MG63 (cell line): ENCODE measurements around the gene STAC3. TPM values are rescaled to one million over a fixed set of nuclear protein-coding genes. Genes with fewer than 3 reads are reported as not detected.

ENCODE experiments used
- DNase-seq: peaks from one replicate; pipeline ENCODE4 v3.0.0-alpha.2; 2020
- H3K27me3 ChIP-seq: fragments of 250-450 bp; sonication (Bioruptor Pico); 2 replicates; pipeline ENCODE4 v1.5.1; 2020; ENCODE audit warnings: mild to moderate bottlenecking, moderate library complexity
- H3K36me3 ChIP-seq: fragments of 250-450 bp; sonication (Bioruptor Pico); 2 replicates; pipeline ENCODE4 v1.5.1; 2020; ENCODE audit warnings: mild to moderate bottlenecking, moderate library complexity
- H3K4me3 ChIP-seq: fragments of 250-450 bp; sonication (Bioruptor Pico); 2 replicates; pipeline ENCODE4 v1.5.1; 2020; ENCODE audit warnings: mild to moderate bottlenecking, moderate library complexity
- H3K9me3 ChIP-seq: fragments of 250-450 bp; sonication (Bioruptor Pico); 2 replicates; pipeline ENCODE4 v1.5.1; 2020; ENCODE audit warnings: mild to moderate bottlenecking, moderate library complexity
- total RNA-seq: library from RNA; depleted of rRNA; stranded (reverse); fragments of >200 nt; shearing (Covaris generic); gene quantifications from 2 replicates; pipeline ENCODE4 v1.2.3, GENCODE V29; 2014; ENCODE audit warnings: low replicate concordance

Gene STAC3
- total RNA-seq, 1 experiment from 2014 or later = 0.86 TPM

- H3K36me3 ChIP-seq = no peaks in the 10 kb centered on the region
- peak overlapping the region; percentile 61 for H3K4me3 ChIP-seq
- no peaks in the 10 kb centered on the region for H3K9me3 ChIP-seq
- no peaks in the 10 kb centered on the region for H3K27me3 ChIP-seq
- DNase-seq = peak; percentile 48
Observed at GRCh38 chr12:57240066-57240921, 10.7 kb downstream of the STAC3 start.

DNA sequence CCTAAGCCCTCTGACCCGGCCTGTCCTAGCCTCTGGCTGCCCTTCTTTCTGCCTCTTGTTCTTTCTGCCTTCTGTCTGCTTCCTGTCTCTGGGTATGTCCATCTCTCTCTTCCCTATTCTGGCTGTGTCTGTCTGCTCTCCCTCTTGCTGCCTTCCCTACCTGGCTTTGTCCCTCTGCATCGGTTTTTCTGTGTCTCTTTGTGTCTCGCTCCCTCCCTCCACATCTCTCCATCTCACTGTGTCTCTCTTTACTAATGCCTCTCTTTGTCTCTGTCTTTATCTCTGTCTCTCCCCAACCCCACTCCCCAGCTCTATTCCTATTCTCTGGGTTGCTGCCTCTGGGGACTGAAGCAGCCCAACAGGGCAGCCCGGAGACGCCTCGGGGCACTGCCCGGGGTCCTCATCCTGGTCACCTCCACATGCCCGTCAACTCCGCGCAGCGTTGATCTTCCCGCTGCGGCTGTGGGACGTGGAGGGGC is 11.4 kb downstream of the STAC3 start:
- Histone ChIP-seq H3K27me3 (no peaks in the 10 kb centered on the region), H3K4me3 (peak overlapping the region; percentile 61), H3K9me3 (no peaks in the 10 kb centered on the region), H3K36me3 (peaks cover 2% of the 10 kb centered on the region)
- no peak for DNase-seq

GRCh38 chr12:57238854-57239554 is 12.0 kb downstream of the STAC3 start:
- H3K36me3 ChIP-seq = peaks cover 8% of the 10 kb centered on the region
- H3K4me3 ChIP-seq = peak overlapping the region; percentile 61
- DNase-seq = peak; percentile 86
- no peaks in the 10 kb centered on the region for H3K9me3 ChIP-seq
- no peaks in the 10 kb centered on the region for H3K27me3 ChIP-seq

- no peak for DNase-seq
- Histone ChIP-seq H3K4me3 (peak overlapping the region; percentile 61), H3K9me3 (no peaks in the 10 kb centered on the region), H3K36me3 (peaks cover 16% of the 10 kb centered on the region), H3K27me3 (no peaks in the 10 kb centered on the region)
Observed at GRCh38 chr12:57237932-57238853, 12.8 kb downstream of the STAC3 start.

- no peaks in the 10 kb centered on the region for H3K27me3 ChIP-seq
- no peak overlapping the region for H3K4me3 ChIP-seq
- no peak for DNase-seq
- H3K9me3 ChIP-seq = no peaks in the 10 kb centered on the region
- H3K36me3 ChIP-seq = peaks cover 22% of the 10 kb centered on the region
Observed at GRCh38 chr12:57237596-57237931, 13.4 kb downstream of the STAC3 start.

DNA sequence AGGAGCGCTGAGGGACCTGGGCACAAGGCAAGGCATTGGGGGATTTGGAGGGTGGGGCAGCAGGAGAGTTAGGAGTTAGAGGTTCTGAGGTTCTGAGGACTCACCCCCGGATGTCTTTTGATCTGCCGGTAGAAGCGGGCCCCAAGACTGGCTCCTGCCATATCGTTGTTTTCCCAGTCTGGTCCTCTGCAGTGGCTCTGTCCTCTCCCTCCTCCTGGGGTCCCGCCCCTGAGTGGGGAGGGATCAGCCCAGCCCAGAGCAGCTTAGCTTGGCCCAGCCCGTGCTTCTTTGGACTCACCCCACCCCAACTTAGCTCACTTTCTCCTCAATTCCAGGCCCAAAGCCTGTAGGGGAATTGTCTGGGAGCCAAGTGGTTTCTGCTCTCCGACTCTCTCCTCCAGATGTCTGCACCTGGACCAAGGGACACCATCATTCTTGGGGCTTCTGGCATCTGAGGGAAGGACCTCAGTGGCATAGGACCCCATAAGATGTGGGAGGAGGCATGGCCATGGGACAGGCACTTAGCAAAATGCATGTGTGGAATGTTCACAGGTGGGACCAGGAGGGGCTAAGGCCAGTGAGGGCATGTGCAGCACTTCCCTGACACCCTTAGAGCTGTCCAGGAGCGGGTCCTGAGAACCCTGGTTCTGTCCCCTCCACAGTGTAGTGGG is 13.9 kb downstream of the STAC3 start:
- no peaks in the 10 kb centered on the region for H3K9me3 ChIP-seq
- H3K36me3 ChIP-seq = peaks cover 27% of the 10 kb centered on the region
- H3K4me3 ChIP-seq = no peak overlapping the region
- no peaks in the 10 kb centered on the region for H3K27me3 ChIP-seq
- peak; percentile 61 for DNase-seq

- no peaks in the 10 kb centered on the region for H3K9me3 ChIP-seq
- no peak overlapping the region for H3K4me3 ChIP-seq
- H3K27me3 ChIP-seq = no peaks in the 10 kb centered on the region
- DNase-seq = no peak
- peaks cover 34% of the 10 kb centered on the region for H3K36me3 ChIP-seq
Observed at GRCh38 chr12:57236201-57236924, 14.6 kb downstream of the STAC3 start.

DNA sequence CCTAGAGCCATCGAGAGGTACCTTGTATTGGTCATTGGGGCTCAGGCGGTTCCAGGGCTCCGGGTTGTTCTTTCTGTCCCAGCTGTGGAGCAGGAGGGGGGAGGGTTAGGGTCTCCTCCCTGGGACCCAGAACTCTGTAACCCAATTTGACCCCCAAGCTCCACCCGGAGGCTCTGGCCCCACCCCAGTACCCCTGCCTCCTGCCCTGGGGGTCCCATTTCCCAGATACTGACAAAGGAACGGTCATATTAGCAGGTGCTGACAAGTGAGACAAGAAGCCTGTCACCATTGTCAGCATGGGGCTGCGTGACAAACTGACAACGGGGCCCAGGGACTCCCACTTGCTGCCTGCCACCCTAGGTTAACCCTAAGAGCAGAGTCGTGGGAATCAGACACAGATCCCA is 15.3 kb downstream of the STAC3 start:
- H3K9me3 ChIP-seq = no peaks in the 10 kb centered on the region
- no peaks in the 10 kb centered on the region for H3K27me3 ChIP-seq
- H3K4me3 ChIP-seq = no peak overlapping the region
- H3K36me3 ChIP-seq = peaks cover 41% of the 10 kb centered on the region
- DNase-seq = no peak

GRCh38 chr12:57235017-57235727 is 15.8 kb downstream of the STAC3 start:
- Histone ChIP-seq H3K9me3 (no peaks in the 10 kb centered on the region), H3K4me3 (no peak overlapping the region), H3K27me3 (no peaks in the 10 kb centered on the region), H3K36me3 (peaks cover 46% of the 10 kb centered on the region)
- no peak for DNase-seq

DNA sequence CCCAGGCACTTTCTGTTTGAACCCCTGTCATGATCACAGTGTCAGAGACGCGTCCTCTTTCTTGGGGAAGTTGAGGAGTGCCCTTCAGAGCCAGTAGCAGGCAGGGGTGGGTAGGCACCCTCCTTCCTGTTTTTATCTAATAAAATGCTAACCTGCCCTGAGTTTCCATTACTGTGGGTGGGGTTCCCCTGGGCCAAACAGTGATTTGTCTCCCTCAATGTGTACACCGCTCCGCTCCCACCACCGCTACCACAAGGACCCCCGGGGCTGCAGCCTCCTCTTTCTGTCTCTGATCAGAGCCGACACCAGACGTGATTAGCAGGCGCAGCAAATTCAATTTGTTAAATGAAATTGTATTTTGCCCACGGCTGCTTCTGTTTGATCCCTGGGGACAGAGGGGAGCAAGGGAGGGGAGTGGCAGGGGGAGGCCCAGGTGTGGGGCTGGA is 16.4 kb downstream of the STAC3 start:
- H3K36me3 ChIP-seq = peaks cover 46% of the 10 kb centered on the region
- no peak for DNase-seq
- H3K27me3 ChIP-seq = no peaks in the 10 kb centered on the region
- H3K4me3 ChIP-seq = no peak overlapping the region
- no peaks in the 10 kb centered on the region for H3K9me3 ChIP-seq

DNA sequence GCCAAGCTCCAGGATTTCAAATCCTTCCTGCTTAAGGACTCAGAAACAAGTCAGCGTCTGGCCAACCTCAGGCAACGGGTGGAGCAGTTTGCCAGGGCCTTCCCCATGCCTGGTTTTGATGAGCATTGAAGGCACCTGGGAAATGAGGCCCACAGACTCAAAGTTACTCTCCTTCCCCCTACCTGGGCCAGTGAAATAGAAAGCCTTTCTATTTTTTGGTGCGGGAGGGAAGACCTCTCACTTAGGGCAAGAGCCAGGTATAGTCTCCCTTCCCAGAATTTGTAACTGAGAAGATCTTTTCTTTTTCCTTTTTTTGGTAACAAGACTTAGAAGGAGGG is 16.8 kb downstream of the STAC3 start:
- Histone ChIP-seq H3K4me3 (no peak overlapping the region), H3K9me3 (no peaks in the 10 kb centered on the region), H3K27me3 (no peaks in the 10 kb centered on the region), H3K36me3 (peaks cover 46% of the 10 kb centered on the region)
- no peak for DNase-seq

GRCh38 chr12:57233357-57234232 is 17.4 kb downstream of the STAC3 start:
- Histone ChIP-seq H3K9me3 (no peaks in the 10 kb centered on the region), H3K27me3 (no peaks in the 10 kb centered on the region), H3K4me3 (no peak overlapping the region), H3K36me3 (peaks cover 46% of the 10 kb centered on the region)
- peak; percentile 43 for DNase-seq

GRCh38 chr12:57232156-57232756 is 18.7 kb downstream of the STAC3 start:
- Histone ChIP-seq H3K36me3 (peaks cover 46% of the 10 kb centered on the region), H3K27me3 (no peaks in the 10 kb centered on the region), H3K9me3 (no peaks in the 10 kb centered on the region), H3K4me3 (peak overlapping the region; percentile 80)
- DNase-seq = peak; percentile 82
